ENCODE data around the gene COMMD3. TPM values are rescaled to one million over a fixed set of nuclear protein-coding genes. Genes with fewer than 3 reads are reported as not detected.

The COMMD3 gene
- total and polyA plus RNA-seq, 2 of the 8 experiments (the other 6 are each of a cell fraction or from before 2014, with no cell fraction given) = 2.3 to 2.7 TPM

- TF ChIP-seq SRF (IDR thresholded peaks at IDR 0.05; ENCODE audit: low read depth, low read length) (no peak), TAF1 (IDR thresholded peaks at IDR 0.05; ENCODE audit: low read depth, low read length) (0 out of 2 replicates have a peak, but pooled peaks have one; percentile 21), TAF7 (optimal IDR thresholded peaks at IDR 0.05; ENCODE audit: borderline replicate concordance, low read depth, low read length) (no peak), RAD21 (IDR thresholded peaks at IDR 0.05 in 1 of 2, conservative IDR thresholded peaks at IDR 0.05 in 1 of 2; ENCODE audit: low read depth in 2 of 2, low read length in 2 of 2) (no peak; a peak in 1 of 4 replicates), SIN3A (conservative IDR thresholded peaks at IDR 0.05 in 1 of 2, IDR thresholded peaks at IDR 0.05 in 1 of 2; ENCODE audit: low read depth in 1 of 2, low read length in 2 of 2) (no peak), BACH1 (IDR thresholded peaks at IDR 0.05; ENCODE audit: low read length) (no peak), SAP30 (IDR thresholded peaks at IDR 0.05; ENCODE audit: insufficient read depth, insufficient replicate concordance, low read length) (no peak)
These were observed 18.4 kb downstream of the COMMD3 start (continued) for GRCh38 chr10:22334414-22335172.

All from H1 (cell line).